Stimulated activated CD4-positive, alpha-beta T cell treated with anti-CD3 and anti-CD28 coated beads, Interleukin-1b, Interleukin-23, amount 100 ng/mL, for 1 hour (primary cell): ENCODE data around the gene C21orf58.
A peak's percentile ranks its signal among the peaks of the same experiment; 100 is the strongest.
"Not testable (repeated sequence)": the region's sequence is repeated elsewhere in the genome, so short reads cannot be mapped to it uniquely, and the experiment has no call there.

Source experiments
- DNase-seq, 2 donors: peaks; one replicate each; pipeline ENCODE4 v3.0.0-alpha.2; 2020; ENCODE audit warnings: low read depth in 2 of 2

The C21orf58 gene

DNA sequence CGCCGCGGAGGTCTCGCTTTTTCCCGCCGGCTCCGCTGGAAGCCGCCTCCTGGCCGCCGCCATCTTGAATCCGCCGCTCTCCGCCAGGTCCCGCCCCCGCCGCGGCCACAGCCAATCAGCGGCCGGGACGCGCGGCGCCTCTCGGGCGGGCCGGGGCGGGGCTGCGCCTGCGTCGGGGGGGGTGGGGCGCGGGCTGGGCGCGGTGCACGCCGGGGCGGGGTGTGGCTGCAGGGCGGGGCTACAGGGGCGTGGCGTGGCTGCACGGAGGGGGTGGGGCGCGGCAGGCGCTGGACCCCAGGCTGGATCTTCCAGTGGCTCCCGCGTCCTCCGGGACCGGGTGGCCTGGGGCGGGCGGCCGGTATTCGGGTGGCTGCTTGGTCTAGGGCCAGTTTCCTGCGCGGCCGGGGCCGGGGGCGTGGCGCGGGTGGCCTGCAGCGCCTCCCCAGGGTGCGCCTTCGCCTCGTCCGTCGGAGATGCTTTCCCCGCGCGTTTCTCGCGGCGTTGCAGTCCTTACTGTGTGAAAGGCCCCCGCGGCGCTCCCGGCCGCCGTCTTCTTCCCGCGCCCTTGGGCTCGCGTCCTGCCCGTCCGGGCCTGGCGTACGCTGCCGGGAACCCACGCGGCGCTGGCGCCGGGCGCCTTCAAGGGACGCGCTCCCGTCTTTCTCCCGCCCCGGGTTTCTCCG lies 861 bp upstream of the C21orf58 start:
- peak; percentile 81 to 84 for DNase-seq

DNA sequence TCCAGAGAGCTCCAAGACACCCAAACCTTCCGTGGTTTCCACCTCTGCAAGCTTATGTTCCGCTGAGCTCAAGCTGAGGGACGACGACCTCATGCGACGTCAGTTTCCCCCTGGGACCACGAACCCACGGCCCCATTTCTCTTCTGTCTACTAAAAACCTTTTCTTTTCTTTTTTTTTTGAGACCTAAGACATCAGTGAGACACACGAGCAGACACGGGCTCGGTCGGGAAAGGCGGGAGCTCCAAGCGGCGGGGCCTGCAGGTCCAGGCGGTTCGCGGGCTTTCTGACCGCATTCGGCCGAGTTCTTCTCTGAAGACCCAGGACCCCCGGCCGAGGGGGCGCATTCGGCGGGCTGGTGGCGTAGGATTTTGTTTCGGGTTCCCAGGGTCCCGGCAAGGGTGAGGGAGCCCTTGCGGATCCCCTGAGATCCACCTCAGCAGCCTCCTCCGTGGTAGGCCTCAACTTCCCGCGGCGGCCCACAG lies 402 bp downstream of the C21orf58 start:
- no peak for DNase-seq

DNA sequence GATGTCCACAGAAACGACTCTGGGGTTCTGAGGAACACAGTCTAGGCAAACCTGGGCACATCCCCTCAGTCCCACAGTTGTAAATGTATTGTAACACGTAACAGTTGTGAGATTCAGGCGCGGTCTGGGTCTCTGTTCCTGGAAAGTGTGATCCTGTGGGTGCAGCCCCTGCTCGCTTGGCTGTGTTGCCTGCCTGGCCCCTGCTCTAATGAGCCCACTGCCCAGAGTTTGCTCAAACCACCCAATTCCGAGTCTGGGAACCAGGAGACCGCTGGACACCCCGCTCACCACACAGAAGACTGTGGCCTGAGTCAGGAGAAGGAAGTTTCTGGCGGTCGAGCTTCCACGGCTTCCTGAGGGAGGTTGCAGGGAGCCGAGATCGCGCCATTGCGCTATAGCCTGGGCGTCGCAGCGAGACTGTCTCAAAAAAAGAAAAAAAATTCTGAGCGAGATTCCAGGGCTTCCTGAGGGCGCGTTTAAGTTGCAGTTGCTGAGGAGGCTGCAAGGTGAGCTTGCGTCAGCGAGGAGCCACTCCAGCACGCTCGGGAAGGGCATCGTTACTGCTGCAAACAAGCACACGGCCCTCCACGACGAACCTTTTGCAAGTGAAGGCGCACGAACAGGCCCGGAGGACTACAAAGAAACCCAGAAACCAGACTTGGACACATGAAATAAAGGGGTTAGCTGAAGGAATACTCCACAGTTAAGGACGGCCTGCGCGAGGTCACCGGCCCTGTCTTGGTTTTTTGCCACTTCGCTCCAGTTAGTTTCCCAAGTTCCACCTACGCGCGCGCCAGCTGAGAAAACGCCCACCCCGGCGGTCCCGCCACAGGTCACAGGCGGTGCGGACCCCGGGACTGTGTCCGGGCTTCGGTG lies 1.1 kb downstream of the C21orf58 start:
- no peak for DNase-seq

DNA sequence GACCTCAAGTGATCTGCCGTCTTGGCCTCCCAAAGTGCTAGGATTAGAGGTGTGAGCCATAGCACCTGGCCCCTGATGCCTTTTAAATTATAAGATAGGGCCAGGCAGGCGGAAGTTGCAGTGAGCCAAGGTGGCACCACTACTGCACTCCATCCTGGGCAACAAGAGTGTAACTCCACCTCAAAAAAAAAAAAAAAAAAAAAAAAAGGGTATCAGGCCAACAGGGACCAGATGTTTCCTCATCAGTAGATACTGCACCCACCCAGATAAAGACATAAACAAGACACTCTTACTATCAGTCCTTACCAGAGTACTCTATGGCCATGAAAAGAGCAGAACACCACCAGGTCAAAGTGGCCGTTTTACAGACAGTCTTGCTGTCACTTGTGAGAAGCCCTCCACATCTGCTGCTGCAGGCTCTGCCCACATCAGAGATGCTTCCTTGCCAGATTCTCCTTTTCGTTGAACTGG lies 3.3 kb downstream of the C21orf58 start:
- DNase-seq: no peak

DNA sequence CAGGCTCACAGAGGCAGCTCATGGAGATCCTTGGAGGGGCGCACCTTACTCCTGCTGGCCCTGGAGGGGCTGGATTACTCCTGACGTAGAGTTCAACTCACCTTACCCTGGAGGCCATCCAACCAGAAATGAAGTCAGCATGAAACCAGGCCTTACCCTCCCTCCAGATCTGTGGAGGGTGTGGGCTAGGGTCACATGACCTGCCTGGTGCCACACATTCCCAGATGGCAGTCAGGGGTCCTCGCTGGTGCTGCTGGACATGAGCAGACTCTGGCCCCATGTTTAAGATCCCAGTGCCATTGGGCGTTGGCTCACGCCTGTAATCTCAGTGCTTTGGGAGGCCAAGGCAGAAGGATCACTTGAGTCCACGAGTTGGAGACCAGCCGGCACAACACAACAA lies 4.5 kb downstream of the C21orf58 start:
- no peak for DNase-seq

DNA sequence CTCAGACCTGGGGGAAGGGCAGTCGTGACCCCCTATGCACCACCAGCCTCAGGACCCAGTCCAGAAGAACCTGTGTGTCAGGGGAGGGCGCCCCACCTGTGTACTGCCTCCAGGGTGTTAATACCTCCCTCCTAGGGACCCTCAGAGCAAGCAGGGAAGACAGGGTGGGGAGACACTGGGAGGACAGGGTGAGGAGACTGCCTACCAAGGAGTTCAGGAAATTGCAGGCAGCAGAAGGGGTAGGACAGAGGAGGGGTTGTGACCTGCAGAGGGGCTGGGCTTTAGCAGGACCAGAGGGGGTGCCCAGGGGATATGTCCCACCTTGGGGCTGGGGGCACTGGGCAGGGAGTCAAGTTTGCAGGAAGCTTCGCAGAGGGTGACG lies 5.2 kb downstream of the C21orf58 start:
- no peak for DNase-seq

DNA sequence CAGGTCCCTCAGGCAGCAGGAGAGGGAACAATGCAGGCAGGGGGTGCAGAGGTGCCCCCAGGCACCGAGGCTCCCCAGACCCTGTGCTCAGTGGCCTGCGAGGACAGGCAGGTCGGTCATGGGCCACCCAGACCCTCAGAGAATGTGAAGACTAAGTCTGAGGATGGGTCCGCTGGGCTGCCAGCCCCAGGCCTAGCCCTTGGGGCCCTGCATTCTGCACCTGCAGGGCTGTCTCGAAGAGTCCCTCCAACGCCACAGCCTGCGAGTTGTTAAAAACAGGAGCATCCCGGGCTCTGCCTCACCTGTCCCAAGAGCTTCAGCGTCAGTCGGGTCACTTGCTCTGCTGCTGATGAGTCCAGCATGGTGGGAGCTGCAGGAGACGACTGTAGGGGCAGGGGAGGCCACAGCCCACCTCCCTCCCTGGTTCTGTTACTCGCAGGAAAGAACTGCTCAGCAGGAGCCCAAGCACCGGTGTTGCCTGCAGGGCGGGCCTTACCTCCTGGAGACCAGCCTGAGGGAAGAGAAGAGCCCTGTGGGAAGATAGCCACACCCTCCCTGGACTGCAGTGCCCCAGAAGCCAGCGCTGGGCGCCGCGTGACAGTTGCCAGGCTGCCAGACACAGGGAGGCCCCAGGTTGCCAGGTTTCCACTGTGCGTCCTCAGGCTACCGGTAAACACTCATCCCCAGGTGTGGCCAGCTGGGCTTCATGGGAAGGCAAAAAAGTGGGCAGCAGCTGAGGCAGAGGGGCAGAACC lies 5.8 kb downstream of the C21orf58 start:
- no peak for DNase-seq

DNA sequence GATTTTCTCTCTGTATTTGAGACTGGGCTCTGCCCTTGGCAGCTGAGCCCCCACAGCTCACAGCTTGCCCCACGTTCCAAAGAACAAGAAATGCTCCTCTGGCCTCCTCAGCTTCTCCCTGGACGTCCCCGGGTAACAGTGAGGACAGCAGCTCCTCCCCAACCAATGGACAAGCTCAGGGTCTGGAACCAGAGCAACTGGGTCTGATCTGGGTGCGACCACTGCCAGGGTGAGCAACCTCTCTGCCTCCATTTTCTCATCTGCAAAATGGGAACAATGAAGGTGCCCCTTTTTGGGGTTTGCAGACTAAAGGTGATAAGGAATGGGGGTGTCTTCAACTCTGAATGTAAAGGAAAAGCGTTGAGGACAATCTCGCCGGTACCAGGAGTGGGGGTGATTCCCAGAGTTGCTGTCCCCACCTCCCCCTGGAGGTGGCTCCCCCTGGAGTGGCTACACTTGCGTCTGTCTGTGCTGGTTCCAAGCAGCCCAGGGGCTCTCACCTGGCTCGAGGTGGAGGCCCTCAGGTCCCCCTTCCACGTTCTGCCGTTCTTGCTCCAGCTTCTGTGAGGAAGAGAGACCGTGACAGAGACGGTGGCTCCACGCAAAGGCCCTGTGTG lies 6.9 kb downstream of the C21orf58 start:
- DNase-seq: no peak

DNA sequence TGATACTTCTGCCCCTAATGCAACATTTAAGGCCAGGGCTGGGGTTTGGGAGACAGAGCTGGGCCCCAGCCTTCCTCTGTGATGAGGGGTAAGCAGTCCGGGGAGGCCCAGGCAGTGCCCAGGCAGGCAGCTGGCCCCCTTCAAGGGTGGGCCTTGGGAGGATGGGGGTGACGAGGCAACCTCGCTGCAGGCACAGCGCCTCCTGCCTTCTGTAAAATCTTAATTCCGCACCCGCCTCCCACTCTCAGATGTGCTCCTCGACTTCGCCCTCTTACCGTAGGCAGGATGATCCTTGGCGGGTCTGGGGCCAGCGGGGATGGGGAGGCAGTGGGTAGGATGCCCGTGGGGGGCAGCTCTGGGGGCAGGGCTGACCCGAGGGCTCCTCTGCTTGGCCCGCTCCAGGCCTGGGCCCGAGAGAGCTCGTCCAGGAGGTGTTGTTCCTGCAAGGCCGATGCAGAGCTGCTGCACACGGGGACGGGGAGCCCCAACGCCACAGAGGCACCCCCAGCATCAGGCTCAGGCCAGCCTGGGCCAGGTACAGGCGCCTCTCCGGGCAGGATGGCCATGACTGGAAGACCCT lies 9.1 kb downstream of the C21orf58 start:
- no peak for DNase-seq

DNA sequence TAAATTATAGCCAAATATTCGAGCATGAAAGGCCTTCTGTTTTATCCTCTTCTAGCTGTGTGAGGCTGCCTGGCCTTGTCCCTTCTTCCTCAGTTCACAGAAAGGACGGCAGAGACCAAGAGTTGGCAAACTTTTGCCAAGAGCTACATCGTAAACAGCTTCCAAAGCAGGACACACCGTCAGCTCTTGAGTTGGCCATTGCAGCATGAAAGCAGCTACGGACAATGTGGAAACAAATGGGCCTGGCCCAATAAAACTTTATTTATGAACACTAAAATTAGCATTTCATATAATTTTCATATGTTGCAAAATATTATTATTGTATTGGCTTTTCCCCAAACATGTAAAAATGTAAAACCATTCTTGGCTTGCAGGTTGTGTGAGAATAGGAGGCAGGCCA lies 10.7 kb downstream of the C21orf58 start:
- no peak for DNase-seq

DNA sequence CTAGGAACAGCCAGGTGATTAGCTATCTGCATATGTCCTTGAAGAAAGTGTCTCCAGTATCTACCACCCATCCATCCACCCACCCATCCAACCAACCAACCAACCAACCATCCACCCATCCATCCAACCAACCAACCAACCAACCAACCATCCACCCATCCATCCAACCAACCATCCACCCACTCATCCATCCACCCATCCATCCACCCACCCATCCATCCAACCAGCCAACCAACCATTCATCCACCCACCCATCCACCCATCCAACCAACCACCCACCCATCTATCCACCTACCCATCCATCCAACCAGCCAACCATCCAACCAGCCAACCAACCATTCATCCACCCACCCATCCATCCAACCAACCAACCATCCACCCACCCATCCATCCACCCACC lies 12.1 kb downstream of the C21orf58 start:
- no peak for DNase-seq

DNA sequence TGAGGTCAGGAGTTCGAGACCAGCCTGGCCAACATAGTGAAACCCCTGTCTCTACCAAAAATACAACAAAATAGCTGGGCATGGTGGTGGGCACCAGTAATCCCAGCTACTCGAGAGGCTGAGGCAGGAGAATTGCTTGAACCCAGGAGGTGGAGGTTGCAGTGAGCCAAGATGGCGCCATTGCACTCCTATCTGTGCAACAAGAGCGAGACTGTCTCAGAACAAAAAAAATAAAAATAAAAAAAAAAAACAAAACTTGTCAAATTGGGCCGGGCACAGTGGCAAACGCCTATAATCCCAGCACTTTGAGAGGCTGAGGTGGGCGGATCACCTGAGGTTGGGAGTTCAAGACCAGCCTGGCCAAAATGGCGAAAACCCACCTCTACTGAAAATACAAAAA lies 13.4 kb downstream of the C21orf58 start:
- not testable (repeated sequence) for DNase-seq

DNA sequence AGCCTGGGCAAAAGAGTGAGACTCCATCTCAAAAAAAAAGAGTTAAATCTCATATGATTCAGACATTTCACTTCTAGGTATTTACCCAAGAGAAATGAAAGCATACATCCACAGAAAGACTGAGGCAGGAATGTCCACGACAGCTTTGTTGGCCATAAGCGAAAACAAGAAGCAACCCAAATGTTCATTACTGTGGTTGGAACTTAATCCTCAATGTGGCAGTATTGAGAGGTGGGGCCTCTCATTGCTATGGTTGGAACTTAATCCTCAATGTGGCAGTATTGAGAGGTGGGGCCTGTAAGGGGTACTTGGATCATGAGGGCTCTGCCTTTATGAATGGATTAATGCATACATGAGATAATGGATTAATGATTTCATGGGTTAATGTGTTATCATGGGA lies 15.2 kb downstream of the C21orf58 start:
- DNase-seq: no peak

DNA sequence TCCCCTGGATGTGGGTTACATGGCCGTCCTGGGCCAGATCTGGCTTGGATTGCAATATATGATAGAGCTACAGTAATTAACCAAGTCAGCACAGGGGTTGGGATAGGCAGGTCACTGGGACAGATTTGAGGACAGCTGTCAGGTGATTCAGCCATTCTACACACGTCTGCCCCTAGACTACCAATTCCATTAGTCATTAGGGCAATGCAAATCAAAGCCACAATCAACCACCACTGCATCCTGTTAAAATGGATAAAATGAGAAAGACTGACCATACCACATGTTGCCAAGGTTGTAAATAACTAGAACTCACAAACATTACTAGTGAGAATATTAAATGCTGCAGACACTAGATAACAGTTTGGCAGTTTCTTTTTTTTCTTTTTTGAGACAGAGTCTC lies 16.0 kb downstream of the C21orf58 start:
- no peak for DNase-seq

DNA sequence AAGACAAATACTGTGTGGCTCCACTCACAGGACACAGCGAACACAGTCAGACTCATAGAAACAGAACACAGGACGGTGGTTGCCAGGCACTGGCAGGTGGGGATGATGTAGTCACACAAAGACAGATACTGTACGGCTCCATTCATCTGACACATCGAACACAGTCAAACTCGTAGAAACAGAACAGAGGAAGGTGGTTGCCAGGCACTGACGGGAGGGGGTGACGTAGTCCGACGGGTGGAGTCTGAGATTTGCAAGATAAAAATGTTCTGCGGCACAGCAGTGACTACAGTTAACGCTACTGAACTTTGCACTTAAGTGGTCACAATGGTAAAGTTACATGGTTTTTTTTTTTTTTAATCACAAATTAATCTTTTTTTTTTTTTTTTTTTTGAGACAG lies 18.7 kb downstream of the C21orf58 start:
- DNase-seq: no peak

DNA sequence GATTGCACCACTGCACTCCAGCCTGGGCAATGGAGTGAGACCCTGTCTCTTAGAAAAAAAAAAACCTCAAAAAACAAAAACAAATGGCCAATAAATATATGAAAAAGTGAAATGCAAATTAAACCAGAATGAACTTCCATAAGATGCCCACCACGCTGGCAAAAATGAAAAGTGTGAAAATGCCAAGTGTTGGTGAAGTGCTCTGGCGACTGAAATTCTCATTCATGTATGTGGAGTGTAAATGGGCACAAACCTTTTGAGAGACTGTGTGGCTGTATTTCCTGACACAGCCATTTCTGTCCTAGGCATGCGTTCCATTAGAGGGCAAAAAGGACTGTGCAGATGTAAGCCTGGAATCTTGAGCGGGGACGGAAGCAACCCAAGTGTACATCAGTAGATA lies 19.2 kb downstream of the C21orf58 start:
- no peak for DNase-seq

DNA sequence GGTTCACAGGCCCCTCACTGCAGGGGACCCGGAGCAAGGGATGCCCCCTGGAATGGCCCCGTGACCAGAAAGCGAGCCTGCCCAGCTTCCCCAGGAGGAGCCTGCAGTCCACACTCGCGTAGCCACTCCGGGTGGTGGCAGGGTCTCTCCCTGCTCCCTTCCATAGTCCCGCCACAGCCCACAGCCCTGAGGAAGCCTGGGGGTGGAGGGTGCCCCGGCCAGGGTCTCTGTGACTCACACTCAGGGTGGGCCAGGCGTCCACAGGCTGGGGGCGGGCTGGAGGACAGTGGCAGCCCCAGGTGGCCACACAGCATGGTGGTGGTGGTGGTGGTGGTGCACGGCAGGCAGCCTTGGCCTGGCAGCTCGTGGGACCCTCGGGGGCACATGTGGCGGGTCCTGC lies 21.9 kb downstream of the C21orf58 start:
- DNase-seq: no peak

DNA sequence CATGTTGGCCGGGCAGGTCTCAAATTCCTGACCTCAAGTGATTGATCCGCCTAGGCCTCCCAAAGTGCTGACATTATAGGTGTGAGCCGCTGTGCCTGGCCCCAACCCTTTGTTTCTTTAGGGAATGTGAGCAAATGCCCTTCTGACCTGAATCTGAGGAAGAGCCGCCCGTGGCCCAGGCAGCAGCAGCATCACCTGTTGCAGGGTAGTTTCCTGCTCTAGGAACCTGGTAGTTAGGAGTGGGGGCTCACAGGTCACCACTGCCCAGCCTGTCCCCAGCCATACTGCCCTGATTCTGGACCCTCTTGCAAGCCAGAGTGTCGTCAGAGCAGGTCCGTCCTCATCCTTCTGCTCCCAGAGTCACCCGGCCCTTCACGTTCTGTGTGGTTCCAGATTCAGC lies 24.5 kb downstream of the C21orf58 start:
- DNase-seq: no peak

DNA sequence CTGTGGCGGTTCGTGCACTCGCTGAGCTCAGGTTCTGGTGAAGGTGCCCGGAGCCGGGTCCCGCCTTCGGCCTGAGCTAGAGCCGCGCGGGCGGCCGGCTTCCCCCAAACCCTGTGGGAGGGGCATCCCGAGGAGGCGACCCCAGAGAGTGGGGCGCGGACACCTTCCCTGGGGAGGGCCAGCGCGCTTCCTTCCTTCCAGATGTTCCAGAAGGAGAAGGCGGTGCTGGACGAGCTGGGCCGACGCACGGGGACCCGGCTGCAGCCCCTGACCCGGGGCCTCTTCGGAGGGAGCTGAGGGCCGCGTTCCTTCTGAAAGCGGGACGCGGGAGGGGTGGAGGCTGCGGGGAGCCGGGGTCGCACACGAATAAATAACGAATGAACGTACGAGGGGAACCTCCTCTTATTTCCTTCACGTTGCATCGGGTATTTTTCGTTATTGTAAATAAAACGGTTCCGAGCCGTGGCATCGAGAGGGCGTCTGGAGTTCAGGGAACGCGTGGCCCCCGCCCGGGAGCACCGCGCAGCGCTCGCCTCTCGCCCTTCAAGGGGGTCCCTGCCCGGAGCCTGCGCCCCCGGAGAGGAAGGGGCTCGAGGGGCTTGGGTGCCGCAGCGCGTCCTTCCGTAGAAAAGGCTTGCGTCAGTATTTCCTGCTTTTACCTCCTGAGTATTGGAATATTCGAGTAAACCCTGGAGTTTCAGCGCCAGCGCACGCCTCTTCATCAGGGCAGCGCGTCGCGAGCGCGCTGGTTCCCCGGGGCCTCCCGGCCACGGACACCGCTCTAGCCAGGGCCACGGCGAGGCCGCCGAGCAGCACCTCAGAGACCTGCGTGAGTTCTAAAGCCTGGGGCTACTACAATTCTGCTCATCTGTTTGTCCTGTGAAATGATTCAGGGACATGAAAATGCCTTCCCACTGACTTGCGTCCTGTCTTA lies 26.1 kb downstream of the C21orf58 start:
- DNase-seq: no peak

DNA sequence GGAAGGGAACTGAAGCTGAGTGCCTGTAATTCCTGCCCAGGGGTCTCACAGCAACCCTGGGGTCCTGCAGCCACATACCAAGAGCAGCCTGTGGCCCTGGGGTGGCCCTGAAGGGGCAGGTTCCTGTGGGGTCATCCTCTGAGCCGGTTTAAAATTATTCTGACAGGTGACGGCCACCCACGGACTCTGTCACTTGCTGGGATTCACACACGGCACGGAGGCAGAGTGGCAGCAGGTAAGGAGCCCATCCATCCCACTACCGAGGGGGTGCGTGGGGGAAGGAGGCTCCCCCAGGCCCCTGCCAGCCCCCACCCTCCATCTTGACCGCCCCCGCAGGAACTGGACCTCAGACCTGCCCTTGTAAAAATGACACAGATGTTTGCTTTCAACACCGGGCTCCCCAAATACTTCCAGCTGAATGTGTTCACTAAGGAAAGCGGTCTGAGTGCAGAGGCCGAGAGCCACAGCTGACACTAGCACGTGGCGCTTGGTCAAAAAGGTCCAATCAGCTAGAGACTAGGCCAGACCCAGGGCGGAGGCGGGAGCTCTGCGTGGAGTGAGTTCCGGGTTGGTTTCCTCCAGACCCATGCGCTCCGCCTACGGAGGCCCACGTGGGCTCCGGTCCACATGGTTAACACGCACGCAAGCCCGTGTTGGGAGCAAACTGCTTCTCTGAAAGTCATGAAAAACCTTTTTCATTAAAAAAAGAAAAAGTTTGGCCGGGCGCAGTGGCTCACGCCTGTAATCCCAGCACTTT lies 27.5 kb downstream of the C21orf58 start:
- peak in 1 of 2 donors; percentile 17 for DNase-seq
